ENCODE data around the gene ISG15. TPM values are rescaled to one million over a fixed set of nuclear protein-coding genes. Genes with fewer than 3 reads are reported as not detected.

Gene ISG15
- polyA plus RNA-seq, 6 donors from 2014 or later = 55.1 to 183 (median 124) TPM

GRCh38 chr1:1062348-1063163 is 49.3 kb downstream of the ISG15 start:
- no peak overlapping the region for H3K4me3 Mint-ChIP-seq
- H3K27me3 Mint-ChIP-seq = peaks cover 3 to 54% (median 28%) of the 10 kb centered on the region in 3 donors
- DNase-seq (no peak), ATAC-seq (ENCODE audit: low read depth in 2 of 2) (no peak)
- peak overlapping the region in 1 of 6 donors; percentile 4 for H3K27ac Mint-ChIP-seq
- peaks cover 10 to 23% (median 13%) of the 10 kb centered on the region in 3 donors for H3K4me1 Mint-ChIP-seq
- no peaks in the 10 kb centered on the region for H3K36me3 Mint-ChIP-seq
- H3K9me3 Mint-ChIP-seq = no peaks in the 10 kb centered on the region

- Mint-ChIP-seq H3K27ac (peak overlapping the region in 2 of 6 donors; percentile 4 to 92), H3K36me3 (no peaks in the 10 kb centered on the region), H3K27me3 (peaks cover 3 to 46% (median 22%) of the 10 kb centered on the region in 3 donors), H3K4me1 (peaks cover 10 to 23% (median 15%) of the 10 kb centered on the region in 3 donors), H3K4me3 (peak overlapping the region in 1 of 8 donors; percentile 60), H3K9me3 (no peaks in the 10 kb centered on the region)
- ATAC-seq (ENCODE audit: low read depth in 2 of 2) (no peak), DNase-seq (no peak)
Observed at GRCh38 chr1:1063261-1063944, 50.1 kb downstream of the ISG15 start.

Other genes with a start within 250 kb of the ISG15 start
- gene SAMD11, start 89.6 kb upstream of the ISG15 start, polyA plus RNA-seq (ENCODE audit: low read depth in 6 of 6) = under 1 TPM in 2 of 6 donors, not detected in 4; 0.19 to 0.40 TPM
- gene NOC2L, start 54.2 kb upstream of the ISG15 start, polyA plus RNA-seq (ENCODE audit: low read depth in 6 of 6) = 10 to 100 TPM; 50.8 to 78.2 (median 60.4) TPM
- gene KLHL17, start 52.9 kb upstream of the ISG15 start, polyA plus RNA-seq (ENCODE audit: low read depth in 6 of 6) = 1 to 10 TPM in 4 of 6 donors, under 1 TPM in 1, not detected in 1; 0.70 to 1.8 (median 1.4) TPM
- not detected for gene PLEKHN1, start 47.0 kb upstream of the ISG15 start, polyA plus RNA-seq (ENCODE audit: low read depth in 6 of 6)
- gene PERM1, start 31.4 kb upstream of the ISG15 start, polyA plus RNA-seq (ENCODE audit: low read depth in 6 of 6) = not detected
- gene HES4, start 13.4 kb upstream of the ISG15 start, polyA plus RNA-seq (ENCODE audit: low read depth in 6 of 6) = under 1 TPM in 2 of 6 donors, not detected in 4; 0.45 to 0.64 TPM
- under 1 TPM in 2 of 6 donors, not detected in 4; 0.04 to 0.52 TPM for gene AGRN, start 6.6 kb downstream of the ISG15 start, polyA plus RNA-seq (ENCODE audit: low read depth in 6 of 6)
- gene RNF223, start 60.8 kb downstream of the ISG15 start, polyA plus RNA-seq (ENCODE audit: low read depth in 6 of 6) = not detected
- 1 to 10 TPM in 5 of 6 donors, not detected in 1; 2.0 to 6.3 (median 4.3) TPM for gene C1orf159, start 102.6 kb downstream of the ISG15 start, polyA plus RNA-seq (ENCODE audit: low read depth in 6 of 6)
- not detected for gene TTLL10, start 160.4 kb downstream of the ISG15 start, polyA plus RNA-seq (ENCODE audit: low read depth in 6 of 6)
- 10 to 100 TPM in 1 of 6 donors, 1 to 10 TPM in 5; 2.4 to 13.0 (median 7.9) TPM for gene TNFRSF18, start 193.1 kb downstream of the ISG15 start, polyA plus RNA-seq (ENCODE audit: low read depth in 6 of 6)
- gene TNFRSF4, start 200.7 kb downstream of the ISG15 start, polyA plus RNA-seq (ENCODE audit: low read depth in 6 of 6) = under 1 TPM in 3 of 6 donors, not detected in 3; 0.18 to 0.36 (median 0.32) TPM
- 100 to 1,000 TPM in 1 of 6 donors, 10 to 100 TPM in 5; 64.8 to 101 (median 85.4) TPM for gene SDF4, start 218.5 kb downstream of the ISG15 start, polyA plus RNA-seq (ENCODE audit: low read depth in 6 of 6)
- gene B3GALT6, start 218.7 kb downstream of the ISG15 start, polyA plus RNA-seq (ENCODE audit: low read depth in 6 of 6) = 10 to 100 TPM in 5 of 6 donors, 1 to 10 TPM in 1; 6.9 to 22.9 (median 12.9) TPM
- not detected for gene C1QTNF12, start 233.2 kb downstream of the ISG15 start, polyA plus RNA-seq (ENCODE audit: low read depth in 6 of 6)